ENCODE results near the gene LMTK3. TPM values are rescaled to one million over a fixed set of nuclear protein-coding genes. Genes with fewer than 3 reads are reported as not detected.

The LMTK3 gene
- polyA plus RNA-seq, 1 donor from 2014 or later: 8.1 TPM

- Histone ChIP-seq H3K79me2 (replicated peaks; ENCODE audit: insufficient read depth, low read length) (no peaks in the 10 kb centered on the region), H3K9ac (ENCODE audit: low read length) (no peak overlapping the region), H3K4me3 (ENCODE audit: low read length) (no peak overlapping the region), H2AFZ (ENCODE audit: low read depth, low read length) (no peak overlapping the region), H3K9me3 (ENCODE audit: low read length) (no peaks in the 10 kb centered on the region), H4K20me1 (ENCODE audit: insufficient read depth) (no peaks in the 10 kb centered on the region), H3K27me3 (ENCODE audit: insufficient read depth, low read depth, low read length) (no peaks in the 10 kb centered on the region), H3K4me2 (ENCODE audit: low read length) (no peak overlapping the region), H3K27ac (ENCODE audit: low read length) (no peak overlapping the region), H3K36me3 (ENCODE audit: insufficient read depth, low read length) (no peaks in the 10 kb centered on the region), H3K9me2 (ENCODE audit: insufficient read depth, low read length) (no peaks in the 10 kb centered on the region), H3F3A (ENCODE audit: insufficient read depth, low read length, poor library complexity, severe bottlenecking) (no peaks in the 10 kb centered on the region)
- TF ChIP-seq CTCF (IDR thresholded peaks at IDR 0.05; ENCODE audit: poor library complexity, severe bottlenecking) (no peak), SMC3 (conservative IDR thresholded peaks at IDR 0.05; ENCODE audit: poor library complexity) (no peak), TAF1 (IDR thresholded peaks at IDR 0.05; ENCODE audit: low read depth) (no peak), EZH2 (IDR thresholded peaks at IDR 0.05; ENCODE audit: borderline replicate concordance, insufficient read depth, low read length, poor library complexity, severe bottlenecking) (no peak), POLR2AphosphoS5 (IDR thresholded peaks at IDR 0.05) (no peak), MXI1 (conservative IDR thresholded peaks at IDR 0.05; ENCODE audit: poor library complexity, severe bottlenecking) (no peak), EP300 (conservative IDR thresholded peaks at IDR 0.05; ENCODE audit: poor library complexity, severe bottlenecking) (no peak), RAD21 (conservative IDR thresholded peaks at IDR 0.05) (no peak), REST (IDR thresholded peaks at IDR 0.05; ENCODE audit: borderline replicate concordance) (no peak)
Observed at GRCh38 chr19:48484931-48485612, 26.6 kb downstream of the LMTK3 start.

- Histone ChIP-seq H3K36me3 (ENCODE audit: insufficient read depth, low read length) (no peaks in the 10 kb centered on the region), H3K4me3 (ENCODE audit: low read length) (no peak overlapping the region), H3K9me2 (ENCODE audit: insufficient read depth, low read length) (no peaks in the 10 kb centered on the region), H3K79me2 (replicated peaks; ENCODE audit: insufficient read depth, low read length) (no peaks in the 10 kb centered on the region), H3K27me3 (ENCODE audit: insufficient read depth, low read depth, low read length) (no peaks in the 10 kb centered on the region), H3K9ac (ENCODE audit: low read length) (no peak overlapping the region), H3F3A (ENCODE audit: insufficient read depth, low read length, poor library complexity, severe bottlenecking) (no peaks in the 10 kb centered on the region), H3K9me3 (ENCODE audit: low read length) (no peaks in the 10 kb centered on the region), H3K27ac (ENCODE audit: low read length) (no peak overlapping the region), H4K20me1 (ENCODE audit: insufficient read depth) (no peaks in the 10 kb centered on the region), H2AFZ (ENCODE audit: low read depth, low read length) (no peak overlapping the region), H3K4me2 (ENCODE audit: low read length) (no peak overlapping the region)
- TF ChIP-seq SMC3 (conservative IDR thresholded peaks at IDR 0.05; ENCODE audit: poor library complexity): no peak
- TF ChIP-seq RAD21 (conservative IDR thresholded peaks at IDR 0.05): no peak
- TF ChIP-seq MXI1 (conservative IDR thresholded peaks at IDR 0.05; ENCODE audit: poor library complexity, severe bottlenecking): no peak
- peak; percentile 64 for TF ChIP-seq POLR2AphosphoS5 (IDR thresholded peaks at IDR 0.05)
Observed at GRCh38 chr19:48484247-48484893, 27.3 kb downstream of the LMTK3 start.
